HepG2 (cell line): ENCODE results near the gene CCDC93. TPM values are rescaled to one million over a fixed set of nuclear protein-coding genes. Genes with fewer than 3 reads are reported as not detected.

Source experiments
- ATAC-seq: fragments of 200-7000 bp; cut with Tn5 transposase; 3 replicates; pipeline ENCODE4 v1.9.1; 2020; ENCODE audit warnings: mild to moderate bottlenecking, moderate library complexity
- BruUV-seq: library from RNA; stranded (reverse); fragments of 400-500 nt; replicated peaks from 2 replicates; lab custom pipeline; 2021; lab: Mats Ljungman, UMichigan
- CTCF ChIA-PET: fragments of 300-600 bp; formaldehyde crosslinking; extraction: SDS; loops from one replicate; lab custom pipeline; 2021; ENCODE audit warnings: low total read pairs, inconsistent platforms, low intra/inter-chr PET ratio; lab: Yijun Ruan, JAX
- POLR2A ChIA-PET: fragments of 350-600 bp; sonication (Branson Sonifier 250); formaldehyde crosslinking; loops from one replicate; lab custom pipeline; 2020; ENCODE audit warnings: antibody characterized with exemption, inconsistent platforms; lab: Yijun Ruan, JAX
- DNase-seq: peaks from one replicate; pipeline ENCODE4 v3.0.0-alpha.2; 2015; ENCODE audit warnings: low spot score
- FAIRE-seq: peaks from 3 replicates; lab custom pipeline; 2011; peaks lifted over from hg19 to GRCh38; lab: Jason Lieb, UNC
- H2AFZ ChIP-seq: one replicate; pipeline ENCODE4 v1.6.1; 2011; ENCODE audit warnings: low read length, inconsistent platforms
- H3K27ac ChIP-seq: fragments of 300-600 bp; 3 replicates; pipeline ENCODE4 v1.8.0; 2011; ENCODE audit warnings: mixed run types, mild to moderate bottlenecking, mixed read lengths, low read length, inconsistent platforms; ENCODE audit not compliant: insufficient read depth; ENCODE audit errors: extremely low read length
- H3K27me3 ChIP-seq, 2 experiments: fragments of 200-600 bp in 1 of 2; 2 replicates in 1 of 2; 3 replicates in 1 of 2; pipeline versions ENCODE4 v1.6.0 to v1.8.0; 2011; ENCODE audit warnings: low read length in 2 of 2, mild to moderate bottlenecking in 2 of 2, moderate library complexity in 2 of 2, inconsistent platforms in 1 of 2; ENCODE audit not compliant: insufficient read depth in 2 of 2, control insufficient read depth in 1 of 2
- H3K36me3 ChIP-seq, 2 experiments: fragments of 200-600 bp in 1 of 2; replicated peaks in 1 of 2; 2 replicates in 1 of 2; 3 replicates in 1 of 2; pipeline versions ENCODE4 v1.5.1 to v1.8.0; 2011; ENCODE audit warnings: low read length in 2 of 2, inconsistent platforms in 1 of 2; ENCODE audit not compliant: insufficient read depth in 2 of 2, control insufficient read depth in 1 of 2
- H3K4me1 ChIP-seq: 2 replicates; pipeline ENCODE4 v1.5.1; 2012; ENCODE audit warnings: low read length, inconsistent platforms; ENCODE audit not compliant: insufficient read depth
- H3K4me2 ChIP-seq: 2 replicates; pipeline ENCODE4 v1.6.0; 2011; ENCODE audit warnings: low read depth, low read length, inconsistent platforms
- H3K4me3 ChIP-seq, 3 experiments: fragments of 200-600 bp in 1 of 3; sonication (generic), shearing (Covaris generic) in 1 of 3; replicated peaks in 1 of 3; 2 replicates each; pipeline ENCODE4 v1.5.1; 2011 to 2016; ENCODE audit warnings: low read length in 3 of 3, inconsistent platforms in 2 of 3, low read depth in 2 of 3, mild to moderate bottlenecking in 2 of 3, control low read depth in 1 of 3, mixed read lengths in 1 of 3; ENCODE audit not compliant: insufficient read depth in 1 of 3
- H3K79me2 ChIP-seq: one replicate; pipeline ENCODE4 v1.6.1; 2011; ENCODE audit warnings: low read length, inconsistent platforms; ENCODE audit not compliant: insufficient read depth
- H3K9ac ChIP-seq: 2 replicates; pipeline ENCODE4 v1.6.0; 2011; ENCODE audit warnings: mild to moderate bottlenecking, low read depth, low read length, inconsistent platforms; ENCODE audit not compliant: insufficient read depth
- H3K9me3 ChIP-seq: 2 replicates; pipeline ENCODE4 v1.5.1; 2012; ENCODE audit warnings: mild to moderate bottlenecking, low read length
- H4K20me1 ChIP-seq: 2 replicates; pipeline ENCODE4 v1.6.0; 2011; ENCODE audit warnings: inconsistent platforms, mild to moderate bottlenecking, low read length, moderate library complexity; ENCODE audit not compliant: insufficient read depth
- BHLHE40 ChIP-seq: IDR thresholded peaks from 2 replicates; pipeline ENCODE4 v1.6.1; 2011; ENCODE audit warnings: low read length, improper control_type of control experiment
- FOXO4 ChIP-seq: sonication (generic); formaldehyde crosslinking; conservative IDR thresholded peaks from 2 replicates; pipeline ENCODE4 v1.8.1; 2023; ENCODE audit warnings: missing genetic modification reagents
- HOMEZ ChIP-seq: IDR thresholded peaks from 2 replicates; pipeline ENCODE4 v1.6.1; 2016; ENCODE audit warnings: low read depth
- SP5 ChIP-seq: IDR thresholded peaks from 2 replicates; pipeline ENCODE4 v1.6.1; 2016; ENCODE audit warnings: low read depth, borderline replicate concordance
- ZFP1 ChIP-seq: IDR thresholded peaks from 2 replicates; pipeline ENCODE4 v1.6.1; 2016
- ZKSCAN1 ChIP-seq: fragments of 150-350 bp; IDR thresholded peaks from 2 replicates; pipeline ENCODE4 v1.6.1; 2014; ENCODE audit warnings: low read length
- ZNF33A ChIP-seq: sonication (generic); formaldehyde crosslinking; IDR thresholded peaks from 2 replicates; pipeline ENCODE4 v1.5.1; 2020; ENCODE audit warnings: missing genetic modification reagents, mild to moderate bottlenecking, moderate library complexity, borderline replicate concordance
- WGBS: methylation state at CpG from one replicate; pipeline ENCODE4 v1.1.6; 2017; ENCODE audit warnings: low lambda C conversion rate; 5-methylcytosine and 5-hydroxymethylcytosine counted together
- in situ Hi-C: cut with HindIII; loops from 2 replicates; pipeline ENCODE4 v1.10.0; 2017; ENCODE audit warnings: low pct_unique_long_range_greater_than_20kb; ENCODE audit not compliant: extremely low pct_ligation_motif_present
- intact Hi-C: fragments of 100-400 bp; cut with micrococcal nuclease; formaldehyde crosslinking; loops from one replicate; pipeline ENCODE4 v1.10.0; 2022; ENCODE audit not compliant: unreplicated experiment
- polyA plus RNA-seq, 8 experiments: library from polyadenylated mRNA; depleted of rRNA in 3 of 8; stranded (reverse) in 7 of 8; unstranded in 1 of 8; fragments of >200 nt; fragmentation: Illumina TruSeq in 4 of 8; extraction: Trizol in 4 of 8; gene quantifications; 2 replicates each; pipeline versions ENCODE4 v1.2.1 to v1.2.3, GENCODE V29; 2011 to 2016; ENCODE audit warnings: low read depth in 4 of 8, missing spikeins in 1 of 8, mixed read lengths in 1 of 8; ENCODE audit not compliant: insufficient read depth in 1 of 8
- total RNA-seq, 5 experiments: library from RNA; depleted of rRNA; stranded (reverse); fragments of >200 nt; fragmentation: Illumina TruSeq; extraction: Trizol; gene quantifications; 2 replicates each; pipeline ENCODE4 v1.2.3, GENCODE V29; 2016; ENCODE audit warnings: low read depth in 1 of 5

CCDC93 gene
- total and polyA plus RNA-seq, 2 of the 13 experiments (the other 11 are each of a cell fraction or from before 2014, with no cell fraction given): 37.2 to 53.2 TPM

GRCh38 chr2:117942551-117942950 lies 71.3 kb downstream of the CCDC93 start:
- Histone ChIP-seq H3K4me3 (no peak overlapping the region), H3K9ac (no peak overlapping the region), H3K79me2 (no peaks in the 10 kb centered on the region), H3K36me3 (peaks cover 41 to 96% of the 10 kb centered on the region in 2 experiments), H3K9me3 (no peaks in the 10 kb centered on the region), H3K27me3 (no peaks in the 10 kb centered on the region), H4K20me1 (no peaks in the 10 kb centered on the region), H3K4me1 (no peaks in the 10 kb centered on the region), H3K4me2 (no peak overlapping the region), H3K27ac (no peak overlapping the region), H2AFZ (no peak overlapping the region)
- intact Hi-C loops (no loop called here), in situ Hi-C loops (no loop called here)
- TF ChIP-seq HOMEZ (CRISPR knock-in tag): no peak
- TF ChIP-seq ZNF33A: no peak
- no peak for TF ChIP-seq SP5 (CRISPR knock-in tag)
- no peak for TF ChIP-seq BHLHE40
- TF ChIP-seq ZFP1 (CRISPR knock-in tag): no peak
- TF ChIP-seq ZKSCAN1: no peak
- TF ChIP-seq FOXO4 (CRISPR knock-in tag): no peak
- BruUV-seq: no TSS peak
- DNase-seq (no peak), FAIRE-seq (no peak), ATAC-seq (no peak)
- ChIA-PET CTCF (no interaction called here), POLR2A (no interaction called here)
- WGBS: 92% methylated on average over 2 of the region's 2 CpGs
